Measurements from ENCODE around the gene GLP1R. TPM values are rescaled to one million over a fixed set of nuclear protein-coding genes. Genes with fewer than 3 reads are reported as not detected.
A peak's percentile ranks its signal among the peaks of the same experiment; 100 is the strongest.

Gene GLP1R
- total and polyA plus RNA-seq, 2 of the 13 experiments (the other 11 are each of a cell fraction or from before 2014, with no cell fraction given), result not detected

- no peak; the same call in 1 of the 2 replicates for TF ChIP-seq PRDM10 (CRISPR knock-in tag; IDR thresholded peaks at IDR 0.05; ENCODE audit: low read depth)
- TF ChIP-seq ZNF839 (CRISPR knock-in tag; IDR thresholded peaks at IDR 0.05; ENCODE audit: borderline replicate concordance), result peak; percentile 96
- TF ChIP-seq DMAP1 (CRISPR knock-in tag; IDR thresholded peaks at IDR 0.05), result peak; percentile 76; the same call in 1 of the 2 replicates
- TF ChIP-seq MZF1 (CRISPR knock-in tag; IDR thresholded peaks at IDR 0.05; ENCODE audit: borderline replicate concordance), result peak; percentile 42; the same call in 1 of the 2 replicates
- no peak for TF ChIP-seq FUBP1 (CRISPR knock-in tag; IDR thresholded peaks at IDR 0.05; ENCODE audit: borderline replicate concordance)
- peak; percentile 79; the same call in 1 of the 2 replicates for TF ChIP-seq CREBL2 (CRISPR knock-in tag; IDR thresholded peaks at IDR 0.05; ENCODE audit: borderline replicate concordance)
- TF ChIP-seq ZNF598 (CRISPR knock-in tag; IDR thresholded peaks at IDR 0.05; ENCODE audit: borderline replicate concordance), result peak; percentile 98
- TF ChIP-seq ZNF780A (CRISPR knock-in tag; IDR thresholded peaks at IDR 0.05), result peak; percentile 83; the same call in 1 of the 2 replicates
- no peak for TF ChIP-seq NFE2 (CRISPR knock-in tag; IDR thresholded peaks at IDR 0.05)
- peak; percentile 99 for TF ChIP-seq ZSCAN21 (CRISPR knock-in tag; IDR thresholded peaks at IDR 0.05; ENCODE audit: borderline replicate concordance)
- peak; percentile 95; the same call in 1 of the 2 replicates for TF ChIP-seq SNAPC2 (CRISPR knock-in tag; IDR thresholded peaks at IDR 0.05)
- TF ChIP-seq MNT (IDR thresholded peaks at IDR 0.05), result no peak; the same call in 1 of the 2 replicates
- peak; percentile 56 for TF ChIP-seq MED1 (CRISPR knock-in tag; IDR thresholded peaks at IDR 0.05)
Measured at GRCh38 chr6:39114704-39115599, 66.4 kb downstream of the GLP1R start, which contains the start of gene SAYSD1 (continued).
